WI38 (cell line): ENCODE results near the gene ADSS1.

Experiments used
- H3K4me3 ChIP-seq: 2 replicates; pipeline ENCODE4 v1.5.1; 2011; ENCODE audit warnings: low read depth, mild to moderate bottlenecking, control low read depth, low read length
- TF ChIP-seq, protein P1 (sequence below): IDR thresholded peaks from 2 replicates; pipeline ENCODE4 v1.5.1; 2012; ENCODE audit warnings: low read depth, mild to moderate bottlenecking, control low read depth, low read length

The ADSS1 gene

GRCh38 chr14:104755621-104756020 is 31.6 kb downstream of the ADSS1 start:
- TF ChIP-seq, protein P1, sequence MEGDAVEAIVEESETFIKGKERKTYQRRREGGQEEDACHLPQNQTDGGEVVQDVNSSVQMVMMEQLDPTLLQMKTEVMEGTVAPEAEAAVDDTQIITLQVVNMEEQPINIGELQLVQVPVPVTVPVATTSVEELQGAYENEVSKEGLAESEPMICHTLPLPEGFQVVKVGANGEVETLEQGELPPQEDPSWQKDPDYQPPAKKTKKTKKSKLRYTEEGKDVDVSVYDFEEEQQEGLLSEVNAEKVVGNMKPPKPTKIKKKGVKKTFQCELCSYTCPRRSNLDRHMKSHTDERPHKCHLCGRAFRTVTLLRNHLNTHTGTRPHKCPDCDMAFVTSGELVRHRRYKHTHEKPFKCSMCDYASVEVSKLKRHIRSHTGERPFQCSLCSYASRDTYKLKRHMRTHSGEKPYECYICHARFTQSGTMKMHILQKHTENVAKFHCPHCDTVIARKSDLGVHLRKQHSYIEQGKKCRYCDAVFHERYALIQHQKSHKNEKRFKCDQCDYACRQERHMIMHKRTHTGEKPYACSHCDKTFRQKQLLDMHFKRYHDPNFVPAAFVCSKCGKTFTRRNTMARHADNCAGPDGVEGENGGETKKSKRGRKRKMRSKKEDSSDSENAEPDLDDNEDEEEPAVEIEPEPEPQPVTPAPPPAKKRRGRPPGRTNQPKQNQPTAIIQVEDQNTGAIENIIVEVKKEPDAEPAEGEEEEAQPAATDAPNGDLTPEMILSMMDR, result no peak
- H3K4me3 ChIP-seq, result no peak overlapping the region

DNA sequence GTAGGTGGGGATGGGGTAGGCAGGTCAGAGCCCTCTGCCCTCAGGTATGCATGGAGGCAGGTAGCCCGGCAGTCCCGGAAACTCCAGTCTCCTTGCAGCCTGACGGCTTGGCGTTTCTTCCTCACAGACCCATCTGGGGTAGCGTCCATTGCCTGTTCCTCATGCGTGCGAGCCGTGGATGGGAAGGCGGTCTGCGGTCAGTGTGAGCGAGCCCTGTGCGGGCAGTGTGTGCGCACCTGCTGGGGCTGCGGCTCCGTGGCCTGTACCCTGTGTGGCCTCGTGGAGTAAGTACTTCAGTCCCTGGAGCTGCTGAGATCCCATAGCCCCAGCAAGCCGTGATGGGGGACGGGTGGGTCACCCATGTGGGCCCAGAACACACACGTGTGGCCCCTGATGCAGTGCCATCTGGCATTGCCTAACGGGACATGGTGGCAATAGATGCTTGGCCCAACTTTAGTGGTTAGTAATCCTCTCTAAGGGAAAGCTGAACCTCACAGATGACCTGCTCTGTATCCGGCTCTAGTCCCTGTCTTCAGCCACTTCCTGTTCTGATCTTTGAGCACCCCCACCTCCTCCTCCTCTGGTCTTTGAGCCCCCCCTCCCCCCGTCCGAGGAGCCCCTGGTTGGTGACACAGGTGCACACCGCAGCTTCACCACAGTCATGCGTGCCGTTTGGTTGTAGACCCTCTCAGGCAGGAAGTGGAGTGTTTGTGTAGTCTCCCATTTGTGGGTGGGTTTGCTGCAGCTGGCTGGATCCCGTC is 32.6 kb downstream of the ADSS1 start:
- H3K4me3 ChIP-seq, result no peak overlapping the region

DNA sequence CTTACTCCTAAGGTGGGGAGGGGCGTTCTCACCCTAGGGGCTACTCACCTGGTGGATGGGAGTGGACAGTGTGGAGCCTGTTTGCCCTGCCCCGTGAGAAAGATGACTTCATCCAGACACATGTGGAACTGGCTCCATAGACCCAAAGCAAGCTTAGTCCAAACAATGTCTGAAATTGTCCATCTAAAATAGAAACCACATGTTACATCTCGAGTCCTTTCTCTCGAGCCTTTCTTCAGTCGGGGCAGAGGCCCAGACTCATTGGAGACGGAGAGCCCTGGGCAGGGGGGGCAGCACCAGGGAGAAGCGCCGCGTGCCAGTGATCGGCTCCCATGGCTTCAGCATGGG is 33.2 kb downstream of the ADSS1 start:
- TF ChIP-seq, protein P1, result no peak
- no peak overlapping the region for H3K4me3 ChIP-seq

More for the DNA sequence above, 32.6 kb downstream of the ADSS1 start:
- TF ChIP-seq, protein P1, result no peak

DNA sequence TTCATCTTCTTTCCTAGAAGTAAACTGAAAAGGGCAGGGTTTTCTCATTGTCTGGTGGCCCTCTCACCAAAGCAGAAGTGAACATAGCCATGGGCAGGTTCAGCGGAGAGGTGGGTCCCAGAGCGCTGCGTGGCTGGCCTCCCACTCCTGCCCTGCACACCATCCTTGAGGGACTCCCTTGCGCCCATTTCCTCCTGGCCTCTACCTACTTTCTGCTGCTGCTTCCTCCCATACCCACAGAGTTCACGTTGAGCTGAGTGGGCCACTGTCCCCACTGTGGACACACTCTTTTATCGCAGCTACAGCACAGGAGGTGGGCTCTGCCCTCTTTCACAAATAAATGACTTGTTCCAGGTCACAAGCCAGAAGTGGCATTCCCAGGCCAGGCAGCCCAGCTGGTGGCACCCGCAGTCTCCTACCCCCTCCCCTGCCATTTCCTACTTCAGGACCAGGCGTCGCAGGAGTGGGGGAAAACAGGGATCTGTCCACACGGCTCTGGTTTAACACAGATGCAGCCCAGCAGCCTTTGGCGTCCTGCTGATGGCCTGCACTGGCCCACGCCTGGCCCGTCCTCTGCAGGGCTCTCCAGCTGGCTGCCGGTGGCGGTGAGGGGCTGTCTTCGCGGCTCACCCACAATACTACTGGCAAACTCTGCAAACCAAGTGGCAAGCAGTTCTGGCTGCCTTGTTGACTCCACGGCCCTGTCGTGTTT is 33.8 kb downstream of the ADSS1 start:
- H3K4me3 ChIP-seq, result no peak overlapping the region
- TF ChIP-seq, protein P1, result no peak

GRCh38 chr14:104758981-104759969 is 35.2 kb downstream of the ADSS1 start:
- no peak overlapping the region for H3K4me3 ChIP-seq
- TF ChIP-seq, protein P1, result no peak

- H3K4me3 ChIP-seq, result no peak overlapping the region
- TF ChIP-seq, protein P1, result no peak
These were observed 41.5 kb downstream of the ADSS1 start for GRCh38 chr14:104765517-104765916.
